HL-60 (cell line): ENCODE measurements around the gene TMEM98.

ENCODE experiments used
- CTCF ChIP-seq: IDR thresholded peaks from one replicate; pipeline ENCODE4 v1.5.1; 2011; ENCODE audit warnings: low read length, control low read depth, inconsistent platforms; ENCODE audit not compliant: insufficient read depth
- GABPA ChIP-seq: IDR thresholded peaks from 2 replicates; pipeline ENCODE4 v1.6.1; 2012; ENCODE audit warnings: low read depth
- POLR2AphosphoS5 ChIP-seq: IDR thresholded peaks from 2 replicates; pipeline ENCODE4 v1.6.1; 2012; ENCODE audit warnings: low read depth
- REST ChIP-seq: IDR thresholded peaks from 2 replicates; pipeline ENCODE4 v1.6.1; 2012; ENCODE audit warnings: low read depth; ENCODE audit not compliant: insufficient replicate concordance
- SPI1 ChIP-seq: IDR thresholded peaks from 2 replicates; pipeline ENCODE4 v1.6.1; 2012; ENCODE audit warnings: low read depth, mild to moderate bottlenecking, borderline replicate concordance

GRCh38 chr17:32976131-32976530 is 48.2 kb downstream of the TMEM98 start:
- TF ChIP-seq CTCF (no peak), REST (no peak), POLR2AphosphoS5 (no peak), SPI1 (no peak), GABPA (no peak)
